ENCODE data around the gene FLNB. TPM values are rescaled to one million over a fixed set of nuclear protein-coding genes. Genes with fewer than 3 reads are reported as not detected.
"Not testable (repeated sequence)": the region's sequence is repeated elsewhere in the genome, so short reads cannot be mapped to it uniquely, and the experiment has no call there.

The FLNB gene
- total RNA-seq, 1 experiment from 2014 or later = 41.2 TPM

DNA sequence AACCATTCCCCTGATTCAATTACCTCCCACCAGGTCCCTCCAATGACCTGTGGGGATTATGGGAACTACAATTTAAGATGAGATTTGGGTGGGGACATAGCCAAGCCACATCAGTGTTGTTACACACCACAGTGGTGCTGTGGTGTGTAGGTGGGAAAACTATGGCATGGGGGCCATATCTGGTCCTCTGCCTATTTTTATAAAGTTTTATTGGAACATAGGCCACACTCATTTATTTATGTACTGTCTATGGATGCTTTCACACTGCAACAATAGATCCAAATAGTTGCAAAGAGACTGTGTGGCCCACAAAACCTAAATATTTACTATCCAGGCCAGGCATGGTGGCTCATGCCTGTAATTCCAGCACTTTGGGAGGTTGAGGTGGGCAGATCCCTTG, 46.4 kb downstream of the FLNB start:
- TF ChIP-seq EZH2 (IDR thresholded peaks at IDR 0.05; ENCODE audit: borderline replicate concordance, low read depth, low read length, poor library complexity, severe bottlenecking) = no peak
- TF ChIP-seq, protein P1, sequence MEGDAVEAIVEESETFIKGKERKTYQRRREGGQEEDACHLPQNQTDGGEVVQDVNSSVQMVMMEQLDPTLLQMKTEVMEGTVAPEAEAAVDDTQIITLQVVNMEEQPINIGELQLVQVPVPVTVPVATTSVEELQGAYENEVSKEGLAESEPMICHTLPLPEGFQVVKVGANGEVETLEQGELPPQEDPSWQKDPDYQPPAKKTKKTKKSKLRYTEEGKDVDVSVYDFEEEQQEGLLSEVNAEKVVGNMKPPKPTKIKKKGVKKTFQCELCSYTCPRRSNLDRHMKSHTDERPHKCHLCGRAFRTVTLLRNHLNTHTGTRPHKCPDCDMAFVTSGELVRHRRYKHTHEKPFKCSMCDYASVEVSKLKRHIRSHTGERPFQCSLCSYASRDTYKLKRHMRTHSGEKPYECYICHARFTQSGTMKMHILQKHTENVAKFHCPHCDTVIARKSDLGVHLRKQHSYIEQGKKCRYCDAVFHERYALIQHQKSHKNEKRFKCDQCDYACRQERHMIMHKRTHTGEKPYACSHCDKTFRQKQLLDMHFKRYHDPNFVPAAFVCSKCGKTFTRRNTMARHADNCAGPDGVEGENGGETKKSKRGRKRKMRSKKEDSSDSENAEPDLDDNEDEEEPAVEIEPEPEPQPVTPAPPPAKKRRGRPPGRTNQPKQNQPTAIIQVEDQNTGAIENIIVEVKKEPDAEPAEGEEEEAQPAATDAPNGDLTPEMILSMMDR (conservative IDR thresholded peaks at IDR 0.05; ENCODE audit: low read depth, low read length) = no peak

DNA sequence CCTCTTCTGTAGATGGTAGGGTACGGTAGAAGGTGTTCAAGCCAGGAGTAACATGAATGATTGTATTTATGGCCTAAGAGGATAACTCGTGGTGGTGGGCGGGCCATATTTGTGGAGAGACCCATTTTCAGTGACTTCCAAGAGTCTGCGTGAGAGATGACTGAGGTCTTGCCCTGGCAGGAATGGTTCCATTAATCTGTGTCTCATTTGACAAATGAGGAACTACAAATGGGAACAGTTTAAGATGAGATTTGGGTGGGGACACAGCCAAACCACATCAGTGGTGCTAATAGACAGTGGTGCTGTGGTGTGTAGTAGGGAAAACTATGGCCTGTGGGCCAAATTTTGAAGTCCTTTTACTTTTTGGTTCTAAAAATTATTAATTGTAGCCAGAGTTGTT, 47.1 kb downstream of the FLNB start:
- intact Hi-C loops (cut with micrococcal nuclease; ENCODE audit: unreplicated experiment) = no loop called here
- H3K4me1 ChIP-seq (ENCODE audit: insufficient read depth, low read length, poor library complexity, severe bottlenecking) = peaks cover 4% of the 10 kb centered on the region
- ChIA-PET CTCF (no interaction called here), POLR2A (ENCODE audit: low non-redundant PET) (no interaction called here)
- H3K36me3 ChIP-seq (ENCODE audit: insufficient read depth, low read length, poor library complexity, severe bottlenecking) = no peaks in the 10 kb centered on the region
- H3K9me3 ChIP-seq (ENCODE audit: low read depth, low read length, poor library complexity, severe bottlenecking) = no peaks in the 10 kb centered on the region
- no peak overlapping the region for H3K4me3 ChIP-seq (ENCODE audit: low read depth, low read length, poor library complexity, severe bottlenecking)
- H3K27me3 ChIP-seq (replicated peaks; ENCODE audit: insufficient read depth, low read depth, low read length, poor library complexity) = no peaks in the 10 kb centered on the region
- TF ChIP-seq, protein P1 (conservative IDR thresholded peaks at IDR 0.05; ENCODE audit: low read depth, low read length) = no peak
- no peak for TF ChIP-seq EZH2 (IDR thresholded peaks at IDR 0.05; ENCODE audit: borderline replicate concordance, low read depth, low read length, poor library complexity, severe bottlenecking)
- DNase-seq (ENCODE audit: low spot score) = no peak
- no TSS peak for BruUV-seq (replicated peaks)
- H3K27ac ChIP-seq (ENCODE audit: low read depth, low read length, poor library complexity, severe bottlenecking) = no peak overlapping the region

More for the DNA sequence above, 46.4 kb downstream of the FLNB start:
- intact Hi-C loops (cut with micrococcal nuclease; ENCODE audit: unreplicated experiment) = no loop called here
- no peak overlapping the region for H3K4me3 ChIP-seq (ENCODE audit: low read depth, low read length, poor library complexity, severe bottlenecking)
- POLR2A ChIA-PET (ENCODE audit: low non-redundant PET) = no interaction called here
- CTCF ChIA-PET = no interaction called here
- H3K27me3 ChIP-seq (replicated peaks; ENCODE audit: insufficient read depth, low read depth, low read length, poor library complexity) = no peaks in the 10 kb centered on the region
- H3K36me3 ChIP-seq (ENCODE audit: insufficient read depth, low read length, poor library complexity, severe bottlenecking) = no peaks in the 10 kb centered on the region
- H3K4me1 ChIP-seq (ENCODE audit: insufficient read depth, low read length, poor library complexity, severe bottlenecking) = peaks cover 5% of the 10 kb centered on the region
- no TSS peak for BruUV-seq (replicated peaks)
- no peak overlapping the region for H3K27ac ChIP-seq (ENCODE audit: low read depth, low read length, poor library complexity, severe bottlenecking)
- H3K9me3 ChIP-seq (ENCODE audit: low read depth, low read length, poor library complexity, severe bottlenecking) = no peaks in the 10 kb centered on the region
- DNase-seq (ENCODE audit: low spot score) = no peak

DNA sequence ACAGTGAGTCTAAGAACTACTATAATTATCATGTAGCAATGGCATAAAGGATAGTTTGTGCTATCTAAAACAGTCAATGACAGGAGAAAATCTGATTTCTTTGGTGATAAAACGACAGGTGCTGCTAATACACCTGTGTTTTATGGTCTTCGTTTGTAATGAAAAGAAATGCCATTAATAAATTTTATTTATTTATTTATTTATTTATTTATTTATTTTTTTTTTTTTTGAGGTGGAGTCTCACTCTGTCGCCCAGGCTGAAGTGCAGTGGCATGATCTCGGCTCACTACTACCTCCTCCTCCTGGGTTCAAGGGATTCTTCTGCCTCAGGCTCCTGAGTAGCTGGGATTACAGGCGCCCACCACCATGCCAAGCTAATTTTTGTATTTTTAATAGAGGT, 47.7 kb downstream of the FLNB start:
- POLR2A ChIA-PET (ENCODE audit: low non-redundant PET) = not testable (repeated sequence)

More for the DNA sequence above, 47.7 kb downstream of the FLNB start:
- BruUV-seq (replicated peaks); H3K4me3 ChIP-seq (ENCODE audit: low read depth, low read length, poor library complexity, severe bottlenecking); H3K4me1 ChIP-seq (ENCODE audit: insufficient read depth, low read length, poor library complexity, severe bottlenecking); H3K27me3 ChIP-seq (replicated peaks; ENCODE audit: insufficient read depth, low read depth, low read length, poor library complexity); H3K36me3 ChIP-seq (ENCODE audit: insufficient read depth, low read length, poor library complexity, severe bottlenecking); CTCF ChIA-PET; H3K9me3 ChIP-seq (ENCODE audit: low read depth, low read length, poor library complexity, severe bottlenecking); H3K27ac ChIP-seq (ENCODE audit: low read depth, low read length, poor library complexity, severe bottlenecking); DNase-seq (ENCODE audit: low spot score); intact Hi-C loops (cut with micrococcal nuclease; ENCODE audit: unreplicated experiment): not testable (repeated sequence)

All from A673 (cell line).